Activated T-helper 17 cell treated with anti-CD3 and anti-CD28 coated beads, Interleukin-2, amount 50 U/mL, for 72 hours (primary cell): ENCODE results near the gene ENO4. TPM values are rescaled to one million over a fixed set of nuclear protein-coding genes. Genes with fewer than 3 reads are reported as not detected.

Experiments used
- total RNA-seq, 2 donors: library from RNA; stranded (reverse); gene quantifications; one replicate each; pipeline ENCODE4 v1.2.3, GENCODE V29; 2022

The ENO4 gene
- total RNA-seq, 2 donors from 2014 or later = not detected

Other genes with a start within 250 kb of the ENO4 start
- not detected for gene PNLIPRP2, start 228.5 kb upstream of the ENO4 start, total RNA-seq
- gene HSPA12A, start 106.9 kb upstream of the ENO4 start, total RNA-seq = 1 to 10 TPM in 1 of 2 donors, under 1 TPM in 1; 0.22 to 1.1 TPM
- under 1 TPM; 0.13 to 0.28 TPM for gene SHTN1, start 155.7 kb downstream of the ENO4 start, total RNA-seq